Effector memory CD4-positive, alpha-beta T cell (primary cell): ENCODE results near the gene IFNGR2.
"Not testable (repeated sequence)": the region's sequence is repeated elsewhere in the genome, so short reads cannot be mapped to it uniquely, and the experiment has no call there.

ENCODE experiments used
- DNase-seq, 3 donors: peaks; one replicate each; pipeline ENCODE4 v3.0.0-alpha.2; 2020
- H3K27ac ChIP-seq: 2 replicates; pipeline ENCODE4 v1.7.0; 2013; ENCODE audit warnings: mild to moderate bottlenecking, low read length, moderate library complexity; ENCODE audit not compliant: insufficient read depth, poor library complexity, severe bottlenecking
- H3K27me3 ChIP-seq: replicated peaks from 2 replicates; pipeline ENCODE4 v1.7.0; 2013; ENCODE audit warnings: mild to moderate bottlenecking, low read length; ENCODE audit not compliant: insufficient read depth, control insufficient read depth, poor library complexity, severe bottlenecking
- H3K36me3 ChIP-seq: 2 replicates; pipeline ENCODE4 v1.7.0; 2013; ENCODE audit warnings: mild to moderate bottlenecking, low read length, moderate library complexity; ENCODE audit not compliant: control insufficient read depth, insufficient read depth
- H3K4me1 ChIP-seq: 2 replicates; pipeline ENCODE4 v1.7.0; 2013; ENCODE audit warnings: low read length, mild to moderate bottlenecking; ENCODE audit not compliant: control insufficient read depth, insufficient read depth, poor library complexity, severe bottlenecking
- H3K4me3 ChIP-seq: 2 replicates; pipeline ENCODE4 v1.7.0; 2013; ENCODE audit warnings: low read length, low read depth, mild to moderate bottlenecking; ENCODE audit not compliant: insufficient read depth, poor library complexity, severe bottlenecking
- H3K9me3 ChIP-seq: 2 replicates; pipeline ENCODE4 v1.7.0; 2013; ENCODE audit warnings: mild to moderate bottlenecking, low read length, moderate library complexity; ENCODE audit not compliant: control insufficient read depth

Gene IFNGR2

GRCh38 chr21:33374450-33375096 is 28.6 kb upstream of the IFNGR2 start:
- no peaks in the 10 kb centered on the region for H3K36me3 ChIP-seq
- no peaks in the 10 kb centered on the region for H3K9me3 ChIP-seq
- H3K4me1 ChIP-seq = peaks cover under 1% of the 10 kb centered on the region
- no peak overlapping the region for H3K4me3 ChIP-seq
- no peaks in the 10 kb centered on the region for H3K27me3 ChIP-seq
- no peak overlapping the region for H3K27ac ChIP-seq
- DNase-seq = peak in 2 of 3 donors; percentile 18 to 29

- H3K27ac ChIP-seq = no peak overlapping the region
- H3K27me3 ChIP-seq = no peaks in the 10 kb centered on the region
- no peak for DNase-seq
- no peaks in the 10 kb centered on the region for H3K36me3 ChIP-seq
- peaks cover 6% of the 10 kb centered on the region for H3K4me1 ChIP-seq
- no peak overlapping the region for H3K4me3 ChIP-seq
- no peaks in the 10 kb centered on the region for H3K9me3 ChIP-seq
These were observed 28.0 kb upstream of the IFNGR2 start for GRCh38 chr21:33375101-33375644.

- peaks cover 20% of the 10 kb centered on the region for H3K4me1 ChIP-seq
- H3K27ac ChIP-seq = no peak overlapping the region
- no peak overlapping the region for H3K4me3 ChIP-seq
- no peaks in the 10 kb centered on the region for H3K9me3 ChIP-seq
- DNase-seq = no peak
- H3K36me3 ChIP-seq = no peaks in the 10 kb centered on the region
- no peaks in the 10 kb centered on the region for H3K27me3 ChIP-seq
These were observed 25.8 kb upstream of the IFNGR2 start for GRCh38 chr21:33377221-33377920.

GRCh38 chr21:33378081-33378480 is 25.1 kb upstream of the IFNGR2 start:
- no peak overlapping the region for H3K27ac ChIP-seq
- peaks cover 28% of the 10 kb centered on the region for H3K4me1 ChIP-seq
- H3K9me3 ChIP-seq = no peaks in the 10 kb centered on the region
- H3K36me3 ChIP-seq = no peaks in the 10 kb centered on the region
- no peak for DNase-seq
- H3K4me3 ChIP-seq = no peak overlapping the region
- H3K27me3 ChIP-seq = no peaks in the 10 kb centered on the region

- H3K4me1 ChIP-seq = peaks cover 40% of the 10 kb centered on the region
- H3K36me3 ChIP-seq, H3K27me3 ChIP-seq, H3K9me3 ChIP-seq, DNase-seq, H3K4me3 ChIP-seq: not testable (repeated sequence)
- H3K27ac ChIP-seq = peak overlapping the region; percentile 65
These were observed 23.3 kb upstream of the IFNGR2 start for GRCh38 chr21:33379934-33380333.

GRCh38 chr21:33380483-33380998 is 22.7 kb upstream of the IFNGR2 start:
- H3K4me1 ChIP-seq = peaks cover 46% of the 10 kb centered on the region
- H3K4me3 ChIP-seq = peak overlapping the region; percentile 19
- no peaks in the 10 kb centered on the region for H3K36me3 ChIP-seq
- DNase-seq = peak; percentile 70 to 74 (median 74)
- H3K27me3 ChIP-seq = no peaks in the 10 kb centered on the region
- no peaks in the 10 kb centered on the region for H3K9me3 ChIP-seq
- peak overlapping the region; percentile 65 for H3K27ac ChIP-seq

GRCh38 chr21:33381381-33381780 is 21.8 kb upstream of the IFNGR2 start:
- peak overlapping the region; percentile 65 for H3K27ac ChIP-seq
- not testable (repeated sequence) for H3K36me3 ChIP-seq, H3K27me3 ChIP-seq, H3K9me3 ChIP-seq, DNase-seq, H3K4me3 ChIP-seq
- H3K4me1 ChIP-seq = peaks cover 47% of the 10 kb centered on the region

- Histone ChIP-seq H3K4me3 (peak overlapping the region; percentile 56), H3K27me3 (no peaks in the 10 kb centered on the region), H3K4me1 (peaks cover 47% of the 10 kb centered on the region), H3K36me3 (no peaks in the 10 kb centered on the region), H3K27ac (peak overlapping the region; percentile 52), H3K9me3 (no peaks in the 10 kb centered on the region)
- DNase-seq = peak; percentile 72 to 79 (median 78)
These were observed 19.9 kb upstream of the IFNGR2 start for GRCh38 chr21:33383056-33383888.

GRCh38 chr21:33384841-33385331 is 18.3 kb upstream of the IFNGR2 start:
- Histone ChIP-seq H3K27ac (peak overlapping the region; percentile 38), H3K27me3 (no peaks in the 10 kb centered on the region), H3K4me1 (peaks cover 44% of the 10 kb centered on the region), H3K4me3 (peak overlapping the region; percentile 22), H3K9me3 (no peaks in the 10 kb centered on the region), H3K36me3 (no peaks in the 10 kb centered on the region)
- peak in 2 of 3 donors; percentile 10 to 12 for DNase-seq
